Liver (tissue), 9 donors: Measurements from ENCODE around the gene TMEM9B. TPM values are rescaled to one million over a fixed set of nuclear protein-coding genes. Genes with fewer than 3 reads are reported as not detected.

Experiments
- DNase-seq: peaks from one replicate; pipeline ENCODE4 v3.0.0-alpha.2; 2017; ENCODE audit warnings: low spot score
- H3K27ac ChIP-seq, 2 donors: one replicate each; pipeline ENCODE4 v1.7.0; 2013; ENCODE audit warnings: inconsistent platforms in 2 of 2, low read length in 2 of 2, control low read depth in 1 of 2, low read depth in 1 of 2, mild to moderate bottlenecking in 1 of 2
- H3K27me3 ChIP-seq, 4 donors: one replicate each; pipeline versions ENCODE4 v1.6.1 to v1.7.0; 2013; ENCODE audit warnings: low read length in 3 of 4, inconsistent platforms in 1 of 4, mild to moderate bottlenecking in 1 of 4, moderate library complexity in 1 of 4; ENCODE audit not compliant: control insufficient read depth in 4 of 4, insufficient read depth in 4 of 4
- H3K36me3 ChIP-seq, 4 donors: one replicate each; pipeline versions ENCODE4 v1.6.1 to v1.7.0; 2013; ENCODE audit warnings: low read length in 3 of 4, mild to moderate bottlenecking in 3 of 4, low read depth in 1 of 4, moderate library complexity in 1 of 4; ENCODE audit not compliant: control insufficient read depth in 4 of 4, insufficient read depth in 3 of 4
- H3K4me1 ChIP-seq, 4 donors: one replicate each; pipeline versions ENCODE4 v1.6.1 to v1.7.0; 2013; ENCODE audit warnings: low read length in 3 of 4, mild to moderate bottlenecking in 3 of 4, moderate library complexity in 1 of 4; ENCODE audit not compliant: control insufficient read depth in 4 of 4, insufficient read depth in 4 of 4
- H3K4me3 ChIP-seq, 3 donors: one replicate each; pipeline versions ENCODE4 v1.6.1 to v1.7.0; 2013; ENCODE audit warnings: low read length in 3 of 3, control low read depth in 1 of 3, low read depth in 1 of 3, mild to moderate bottlenecking in 1 of 3
- H3K9ac ChIP-seq, 2 donors: one replicate each; pipeline ENCODE4 v1.7.0; 2013; ENCODE audit warnings: low read length in 2 of 2, mild to moderate bottlenecking in 2 of 2, moderate library complexity in 2 of 2, control low read depth in 1 of 2, low read depth in 1 of 2
- H3K9me3 ChIP-seq, 4 donors: one replicate each; pipeline versions ENCODE4 v1.6.1 to v1.7.0; 2013; ENCODE audit warnings: low read length in 3 of 4; ENCODE audit not compliant: control insufficient read depth in 4 of 4
- ATF3 ChIP-seq: IDR thresholded peaks from 2 replicates; pipeline ENCODE4 v1.6.1; 2016; ENCODE audit warnings: antibody characterized with exemption
- EGR1 ChIP-seq, 2 donors: IDR thresholded peaks; 2 replicates each; pipeline ENCODE4 v1.6.1; 2016 to 2018; ENCODE audit warnings: antibody characterized with exemption in 2 of 2, low read depth in 2 of 2
- FOXA1 ChIP-seq: IDR thresholded peaks from 2 replicates; pipeline ENCODE4 v1.6.1; 2016; ENCODE audit warnings: antibody characterized with exemption
- FOXA2 ChIP-seq: IDR thresholded peaks from 2 replicates; pipeline ENCODE4 v1.6.1; 2016; ENCODE audit warnings: antibody characterized with exemption
- GABPA ChIP-seq, 2 donors: IDR thresholded peaks in 1 of 2; conservative IDR thresholded peaks in 1 of 2; 2 replicates each; pipeline ENCODE4 v1.6.1; 2016; ENCODE audit warnings: antibody characterized with exemption in 2 of 2, mild to moderate bottlenecking in 1 of 2, moderate library complexity in 1 of 2
- HNF4A ChIP-seq, 2 donors: conservative IDR thresholded peaks; 2 replicates each; pipeline ENCODE4 v1.6.1; 2016; ENCODE audit warnings: antibody characterized with exemption in 2 of 2, mild to moderate bottlenecking in 2 of 2
- HNF4G ChIP-seq: IDR thresholded peaks from 2 replicates; pipeline ENCODE4 v1.6.1; 2016; ENCODE audit warnings: antibody characterized with exemption
- JUND ChIP-seq, 2 donors: IDR thresholded peaks; 2 replicates each; pipeline ENCODE4 v1.6.1; 2016; ENCODE audit warnings: antibody characterized with exemption in 2 of 2
- MAX ChIP-seq: IDR thresholded peaks from 2 replicates; pipeline ENCODE4 v1.6.1; 2016; ENCODE audit warnings: antibody characterized with exemption
- NR2F2 ChIP-seq: IDR thresholded peaks from 2 replicates; pipeline ENCODE4 v1.6.1; 2016; ENCODE audit warnings: antibody characterized with exemption
- RAD21 ChIP-seq, 2 donors: IDR thresholded peaks; 2 replicates each; pipeline ENCODE4 v1.6.1; 2016; ENCODE audit warnings: antibody characterized with exemption in 2 of 2, mild to moderate bottlenecking in 2 of 2
- RXRA ChIP-seq, 2 donors: IDR thresholded peaks; 2 replicates each; pipeline ENCODE4 v1.6.1; 2017 to 2018; ENCODE audit warnings: antibody characterized with exemption in 2 of 2, mild to moderate bottlenecking in 1 of 2
- SP1 ChIP-seq: IDR thresholded peaks from 2 replicates; pipeline ENCODE4 v1.6.1; 2018; ENCODE audit warnings: antibody characterized with exemption, mild to moderate bottlenecking
- YY1 ChIP-seq: IDR thresholded peaks from 2 replicates; pipeline ENCODE4 v1.6.1; 2016; ENCODE audit warnings: antibody characterized with exemption, mild to moderate bottlenecking
- ZBTB33 ChIP-seq: IDR thresholded peaks from 2 replicates; pipeline ENCODE4 v1.6.1; 2016; ENCODE audit warnings: antibody characterized with exemption
- WGBS: extraction: QIAGEN DNeasy Blood & Tissue Kit; methylation state at CpG from one replicate; pipeline ENCODE4 v1.1.7; 2013; 5-methylcytosine and 5-hydroxymethylcytosine counted together
- polyA plus RNA-seq, 2 donors: library from polyadenylated mRNA; stranded (reverse) in 1 of 2; unstranded in 1 of 2; fragments of 200-250 nt in 1 of 2; fragments of >200 nt in 1 of 2; fragmentation: Nextera tagmentation in 1 of 2; extraction: Ambion mirVana in 1 of 2; gene quantifications; one replicate each; pipeline versions ENCODE4 v1.2.1 to v1.2.3, GENCODE V29; 2013 to 2015
- total RNA-seq, 2 donors: library from RNA; depleted of rRNA; stranded (reverse); fragments of >200 nt; gene quantifications; one replicate each; pipeline ENCODE4 v1.2.3, GENCODE V29; 2014
- TF ChIP-seq, protein P1 (sequence below): fragments of 150-350 bp; IDR thresholded peaks from 2 replicates; pipeline ENCODE4 v1.5.1; 2017; ENCODE audit warnings: improper control_type of control experiment, low read depth, low read length; ENCODE audit not compliant: missing input control
- TF ChIP-seq, protein P2 (sequence below): IDR thresholded peaks from 2 replicates; pipeline ENCODE4 v1.6.1; 2016; ENCODE audit warnings: antibody characterized with exemption, mild to moderate bottlenecking
- donor health status: healthy.
- donor health status: healthy.
- donor health status: healthy.
- donor health status: healthy.
- donor health status: healthy.

The TMEM9B gene
- total and polyA plus RNA-seq, 4 donors: 17.0 to 23.9 (median 19.5) TPM

DNA sequence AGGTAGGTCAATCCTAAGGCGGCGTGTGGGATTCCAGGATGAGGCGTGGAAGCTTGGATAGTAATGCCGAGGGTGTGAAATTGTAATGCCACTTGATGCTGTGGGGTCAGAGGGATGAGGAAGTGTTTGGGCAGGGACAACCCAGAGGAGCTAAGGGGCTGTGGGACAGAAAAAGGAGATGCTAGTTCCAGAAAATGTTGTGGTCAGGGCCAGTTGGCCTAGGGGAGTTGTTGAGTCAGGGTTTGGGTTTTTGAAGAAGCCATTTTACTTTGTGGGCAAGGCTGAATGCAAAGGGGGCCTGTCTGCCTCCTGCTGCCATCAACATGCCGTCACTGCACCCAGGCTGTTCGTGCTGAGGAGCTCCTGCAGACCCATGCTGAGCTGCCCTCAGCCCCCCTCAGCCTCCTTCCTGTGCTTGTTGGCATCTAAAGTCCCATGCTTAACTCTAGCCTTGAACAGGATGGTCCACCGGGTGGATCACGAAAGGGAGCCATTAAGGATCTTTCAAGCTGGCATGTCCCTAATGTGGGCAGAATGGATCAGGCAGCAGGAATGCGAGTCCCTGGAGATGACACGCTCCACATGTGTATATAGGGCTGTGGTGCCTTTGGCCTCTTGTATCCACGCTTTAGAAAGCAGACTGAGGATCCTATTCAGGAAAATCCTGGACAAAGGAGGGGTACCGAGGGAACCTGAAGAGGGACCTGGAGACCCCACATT lies 33.6 kb downstream of the TMEM9B start (continued):
- TF ChIP-seq, protein P1, sequence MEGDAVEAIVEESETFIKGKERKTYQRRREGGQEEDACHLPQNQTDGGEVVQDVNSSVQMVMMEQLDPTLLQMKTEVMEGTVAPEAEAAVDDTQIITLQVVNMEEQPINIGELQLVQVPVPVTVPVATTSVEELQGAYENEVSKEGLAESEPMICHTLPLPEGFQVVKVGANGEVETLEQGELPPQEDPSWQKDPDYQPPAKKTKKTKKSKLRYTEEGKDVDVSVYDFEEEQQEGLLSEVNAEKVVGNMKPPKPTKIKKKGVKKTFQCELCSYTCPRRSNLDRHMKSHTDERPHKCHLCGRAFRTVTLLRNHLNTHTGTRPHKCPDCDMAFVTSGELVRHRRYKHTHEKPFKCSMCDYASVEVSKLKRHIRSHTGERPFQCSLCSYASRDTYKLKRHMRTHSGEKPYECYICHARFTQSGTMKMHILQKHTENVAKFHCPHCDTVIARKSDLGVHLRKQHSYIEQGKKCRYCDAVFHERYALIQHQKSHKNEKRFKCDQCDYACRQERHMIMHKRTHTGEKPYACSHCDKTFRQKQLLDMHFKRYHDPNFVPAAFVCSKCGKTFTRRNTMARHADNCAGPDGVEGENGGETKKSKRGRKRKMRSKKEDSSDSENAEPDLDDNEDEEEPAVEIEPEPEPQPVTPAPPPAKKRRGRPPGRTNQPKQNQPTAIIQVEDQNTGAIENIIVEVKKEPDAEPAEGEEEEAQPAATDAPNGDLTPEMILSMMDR: no peak
- TF ChIP-seq RAD21 (IDR thresholded peaks at IDR 0.05) (no peak), MAX (no peak), YY1 (no peak), EGR1 (IDR thresholded peaks at IDR 0.05; ENCODE audit: low read depth in 2 of 2) (no peak), FOXA2 (no peak), GABPA (IDR thresholded peaks at IDR 0.05 in 1 of 2, conservative IDR thresholded peaks at IDR 0.05 in 1 of 2) (no peak)

GRCh38 chr11:8928981-8929615 lies 35.1 kb downstream of the TMEM9B start:
- Histone ChIP-seq H3K4me3 (no peak overlapping the region), H3K27ac (no peak overlapping the region), H3K36me3 (peaks cover 0 to 2% (median 0%) of the 10 kb centered on the region in 4 donors), H3K4me1 (no peaks in the 10 kb centered on the region), H3K9me3 (no peaks in the 10 kb centered on the region), H3K27me3 (no peaks in the 10 kb centered on the region), H3K9ac (no peak overlapping the region)
- DNase-seq: no peak
- WGBS: 94% methylated on average over 9 of the region's 9 CpGs
- no peak for TF ChIP-seq FOXA2
- TF ChIP-seq, protein P1: no peak
- TF ChIP-seq EGR1 (IDR thresholded peaks at IDR 0.05; ENCODE audit: low read depth in 2 of 2): no peak
- TF ChIP-seq FOXA1: no peak
- TF ChIP-seq MAX: no peak
- TF ChIP-seq HNF4A (conservative IDR thresholded peaks at IDR 0.05): no peak
- no peak for TF ChIP-seq RXRA (IDR thresholded peaks at IDR 0.05)
- no peak for TF ChIP-seq RAD21 (IDR thresholded peaks at IDR 0.05)
- no peak for TF ChIP-seq SP1
- TF ChIP-seq ZBTB33: no peak
- no peak for TF ChIP-seq NR2F2
- TF ChIP-seq HNF4G: no peak
- TF ChIP-seq, protein P2, sequence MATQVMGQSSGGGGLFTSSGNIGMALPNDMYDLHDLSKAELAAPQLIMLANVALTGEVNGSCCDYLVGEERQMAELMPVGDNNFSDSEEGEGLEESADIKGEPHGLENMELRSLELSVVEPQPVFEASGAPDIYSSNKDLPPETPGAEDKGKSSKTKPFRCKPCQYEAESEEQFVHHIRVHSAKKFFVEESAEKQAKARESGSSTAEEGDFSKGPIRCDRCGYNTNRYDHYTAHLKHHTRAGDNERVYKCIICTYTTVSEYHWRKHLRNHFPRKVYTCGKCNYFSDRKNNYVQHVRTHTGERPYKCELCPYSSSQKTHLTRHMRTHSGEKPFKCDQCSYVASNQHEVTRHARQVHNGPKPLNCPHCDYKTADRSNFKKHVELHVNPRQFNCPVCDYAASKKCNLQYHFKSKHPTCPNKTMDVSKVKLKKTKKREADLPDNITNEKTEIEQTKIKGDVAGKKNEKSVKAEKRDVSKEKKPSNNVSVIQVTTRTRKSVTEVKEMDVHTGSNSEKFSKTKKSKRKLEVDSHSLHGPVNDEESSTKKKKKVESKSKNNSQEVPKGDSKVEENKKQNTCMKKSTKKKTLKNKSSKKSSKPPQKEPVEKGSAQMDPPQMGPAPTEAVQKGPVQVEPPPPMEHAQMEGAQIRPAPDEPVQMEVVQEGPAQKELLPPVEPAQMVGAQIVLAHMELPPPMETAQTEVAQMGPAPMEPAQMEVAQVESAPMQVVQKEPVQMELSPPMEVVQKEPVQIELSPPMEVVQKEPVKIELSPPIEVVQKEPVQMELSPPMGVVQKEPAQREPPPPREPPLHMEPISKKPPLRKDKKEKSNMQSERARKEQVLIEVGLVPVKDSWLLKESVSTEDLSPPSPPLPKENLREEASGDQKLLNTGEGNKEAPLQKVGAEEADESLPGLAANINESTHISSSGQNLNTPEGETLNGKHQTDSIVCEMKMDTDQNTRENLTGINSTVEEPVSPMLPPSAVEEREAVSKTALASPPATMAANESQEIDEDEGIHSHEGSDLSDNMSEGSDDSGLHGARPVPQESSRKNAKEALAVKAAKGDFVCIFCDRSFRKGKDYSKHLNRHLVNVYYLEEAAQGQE: no peak
- no peak for TF ChIP-seq JUND (IDR thresholded peaks at IDR 0.05)
- TF ChIP-seq YY1: no peak
- TF ChIP-seq ATF3: no peak
